ENCODE measurements around the gene ATG7.
"Not testable (repeated sequence)": the region's sequence is repeated elsewhere in the genome, so short reads cannot be mapped to it uniquely, and the experiment has no call there.

Gene ATG7

GRCh38 chr3:11254876-11255275 is 17.3 kb upstream of the ATG7 start:
- DNase-seq (ENCODE audit: low read depth) = no peak

GRCh38 chr3:11255537-11255936 is 16.7 kb upstream of the ATG7 start:
- DNase-seq (ENCODE audit: low read depth) = not testable (repeated sequence)

- no peak for DNase-seq (ENCODE audit: low read depth)
Measured at GRCh38 chr3:11258958-11259357, 13.2 kb upstream of the ATG7 start.

GRCh38 chr3:11260460-11260859 is 11.7 kb upstream of the ATG7 start:
- DNase-seq (ENCODE audit: low read depth) = no peak

- no peak for DNase-seq (ENCODE audit: low read depth)
Measured at GRCh38 chr3:11269007-11269406, 3.2 kb upstream of the ATG7 start.

GRCh38 chr3:11272906-11273574 is 843 bp downstream of the ATG7 start:
- DNase-seq (ENCODE audit: low read depth) = no peak

- DNase-seq (ENCODE audit: low read depth) = no peak
Measured at GRCh38 chr3:11273891-11274291, 1.7 kb downstream of the ATG7 start.

- DNase-seq (ENCODE audit: low read depth) = no peak
Measured at GRCh38 chr3:11274566-11275142, 2.5 kb downstream of the ATG7 start.

GRCh38 chr3:11275926-11276325 is 3.7 kb downstream of the ATG7 start:
- no peak for DNase-seq (ENCODE audit: low read depth)

GRCh38 chr3:11276901-11277300 is 4.7 kb downstream of the ATG7 start:
- DNase-seq (ENCODE audit: low read depth) = no peak

- DNase-seq (ENCODE audit: low read depth) = no peak
Measured at GRCh38 chr3:11282250-11283138, 10.3 kb downstream of the ATG7 start.

GRCh38 chr3:11283139-11283475 is 10.9 kb downstream of the ATG7 start:
- no peak for DNase-seq (ENCODE audit: low read depth)

- no peak for DNase-seq (ENCODE audit: low read depth)
Measured at GRCh38 chr3:11284011-11284410, 11.8 kb downstream of the ATG7 start.

GRCh38 chr3:11285471-11285870 is 13.3 kb downstream of the ATG7 start:
- DNase-seq (ENCODE audit: low read depth) = no peak

- no peak for DNase-seq (ENCODE audit: low read depth)
Measured at GRCh38 chr3:11287404-11287803, 15.2 kb downstream of the ATG7 start.

- DNase-seq (ENCODE audit: low read depth) = no peak
Measured at GRCh38 chr3:11288021-11288491, 15.9 kb downstream of the ATG7 start.

- no peak for DNase-seq (ENCODE audit: low read depth)
Measured at GRCh38 chr3:11288786-11289637, 16.8 kb downstream of the ATG7 start.

GRCh38 chr3:11289864-11290263 is 17.7 kb downstream of the ATG7 start:
- no peak for DNase-seq (ENCODE audit: low read depth)

GRCh38 chr3:11290743-11291680 is 18.8 kb downstream of the ATG7 start:
- no peak for DNase-seq (ENCODE audit: low read depth)

- DNase-seq (ENCODE audit: low read depth) = no peak
Measured at GRCh38 chr3:11291808-11292207, 19.6 kb downstream of the ATG7 start.

- no peak for DNase-seq (ENCODE audit: low read depth)
Measured at GRCh38 chr3:11297126-11297525, 24.9 kb downstream of the ATG7 start.

Data from stimulated activated CD8-positive, alpha-beta memory T cell treated with anti-CD3 and anti-CD28 coated beads, Interleukin-12 subunit alpha, Interleukin-12 subunit beta, amount 100 ng/mL, for 4 hours (primary cell).